Right atrium auricular region (tissue), 2 donors: ENCODE measurements around the gene ZNF625. TPM values are rescaled to one million over a fixed set of nuclear protein-coding genes. Genes with fewer than 3 reads are reported as not detected.

Experiments
- DNase-seq: peaks from one replicate; pipeline ENCODE4 v3.0.0-alpha.2; 2019; ENCODE audit warnings: low spot score
- H3K27ac ChIP-seq, 2 donors: fragments of 200-600 bp; sonication (generic); 1 replicate in 1 of 2; 2 replicates in 1 of 2; pipeline ENCODE4 v1.5.1; 2016 to 2019
- H3K27me3 ChIP-seq, 2 donors: fragments of 200-600 bp; sonication (generic); one replicate each; pipeline versions ENCODE4 v1.5.1 to v1.6.0; 2017 to 2019
- H3K36me3 ChIP-seq: fragments of 200-600 bp; sonication (generic); one replicate; pipeline ENCODE4 v1.5.1; 2016
- H3K4me1 ChIP-seq, 2 donors: fragments of 200-600 bp; sonication (generic); one replicate each; pipeline versions ENCODE4 v1.5.1 to v1.6.0; 2017 to 2019
- H3K4me3 ChIP-seq, 2 donors: fragments of 200-600 bp; sonication (generic); 1 replicate in 1 of 2; 2 replicates in 1 of 2; pipeline ENCODE4 v1.5.1; 2017 to 2019; ENCODE audit warnings: mild to moderate bottlenecking in 1 of 2, moderate library complexity in 1 of 2
- H3K9me3 ChIP-seq, 2 donors: fragments of 200-600 bp; sonication (generic); one replicate each; pipeline ENCODE4 v1.5.1; 2019
- total RNA-seq, 2 donors: library from RNA; depleted of rRNA; stranded (reverse); fragments of >200 nt; gene quantifications; one replicate each; pipeline ENCODE4 v1.1.0, GENCODE V29; 2016
- TF ChIP-seq, protein P1 (sequence below), 2 donors: fragments of 200-600 bp; sonication (generic); IDR thresholded peaks; one replicate each; pipeline ENCODE4 v1.5.1; 2019; ENCODE audit warnings: antibody characterized with exemption in 2 of 2

The ZNF625 gene
- total RNA-seq, 2 donors from 2014 or later, result 3.2 to 6.3 TPM

- TF ChIP-seq, protein P1, sequence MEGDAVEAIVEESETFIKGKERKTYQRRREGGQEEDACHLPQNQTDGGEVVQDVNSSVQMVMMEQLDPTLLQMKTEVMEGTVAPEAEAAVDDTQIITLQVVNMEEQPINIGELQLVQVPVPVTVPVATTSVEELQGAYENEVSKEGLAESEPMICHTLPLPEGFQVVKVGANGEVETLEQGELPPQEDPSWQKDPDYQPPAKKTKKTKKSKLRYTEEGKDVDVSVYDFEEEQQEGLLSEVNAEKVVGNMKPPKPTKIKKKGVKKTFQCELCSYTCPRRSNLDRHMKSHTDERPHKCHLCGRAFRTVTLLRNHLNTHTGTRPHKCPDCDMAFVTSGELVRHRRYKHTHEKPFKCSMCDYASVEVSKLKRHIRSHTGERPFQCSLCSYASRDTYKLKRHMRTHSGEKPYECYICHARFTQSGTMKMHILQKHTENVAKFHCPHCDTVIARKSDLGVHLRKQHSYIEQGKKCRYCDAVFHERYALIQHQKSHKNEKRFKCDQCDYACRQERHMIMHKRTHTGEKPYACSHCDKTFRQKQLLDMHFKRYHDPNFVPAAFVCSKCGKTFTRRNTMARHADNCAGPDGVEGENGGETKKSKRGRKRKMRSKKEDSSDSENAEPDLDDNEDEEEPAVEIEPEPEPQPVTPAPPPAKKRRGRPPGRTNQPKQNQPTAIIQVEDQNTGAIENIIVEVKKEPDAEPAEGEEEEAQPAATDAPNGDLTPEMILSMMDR (IDR thresholded peaks at IDR 0.05), result no peak
- Histone ChIP-seq H3K4me1 (peaks cover 0 to 10% of the 10 kb centered on the region in 2 donors), H3K27me3 (no peaks in the 10 kb centered on the region), H3K36me3 (peaks cover 12% of the 10 kb centered on the region), H3K4me3 (peak overlapping the region; percentile 70 to 75), H3K9me3 (peaks cover 0 to 11% of the 10 kb centered on the region in 2 donors), H3K27ac (peak overlapping the region; percentile 83 to 86)
- peak; percentile 91 for DNase-seq
Observed at GRCh38 chr19:12194827-12195731, 38.5 kb upstream of the ZNF625 start.

- Histone ChIP-seq H3K27me3 (no peaks in the 10 kb centered on the region), H3K9me3 (peaks cover 12 to 58% of the 10 kb centered on the region in 2 donors), H3K4me1 (no peaks in the 10 kb centered on the region), H3K27ac (no peak overlapping the region), H3K4me3 (no peak overlapping the region), H3K36me3 (peaks cover 56% of the 10 kb centered on the region)
- TF ChIP-seq, protein P1 (IDR thresholded peaks at IDR 0.05), result no peak
- DNase-seq, result no peak
Observed at GRCh38 chr19:12187625-12188024, 31.1 kb upstream of the ZNF625 start.

DNA sequence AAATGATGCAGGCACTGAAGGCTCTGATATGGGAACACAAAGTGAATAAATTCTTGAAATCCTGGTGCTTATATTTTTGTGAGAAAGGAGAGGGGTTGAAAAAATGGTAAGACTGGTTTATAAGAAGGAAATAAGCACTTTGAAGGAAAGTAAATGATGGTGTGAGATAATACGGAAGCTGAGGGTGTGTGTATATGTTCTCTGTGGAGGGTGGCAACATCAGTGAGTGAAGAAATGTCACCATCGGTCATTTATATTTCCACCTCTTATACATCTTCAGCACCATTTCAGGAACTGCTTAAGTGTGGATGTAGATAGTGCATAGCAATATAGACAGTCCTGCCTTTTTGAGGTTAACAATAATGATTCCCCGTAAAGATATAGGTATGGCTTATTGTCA is 23.8 kb upstream of the ZNF625 start:
- H3K9me3 ChIP-seq, result peaks cover 0 to 9% of the 10 kb centered on the region in 2 donors

GRCh38 chr19:12166626-12167025 is 10.1 kb upstream of the ZNF625 start:
- Histone ChIP-seq H3K27me3 (no peaks in the 10 kb centered on the region), H3K27ac (no peak overlapping the region), H3K9me3 (no peaks in the 10 kb centered on the region), H3K4me3 (no peak overlapping the region), H3K36me3 (no peaks in the 10 kb centered on the region), H3K4me1 (peaks cover 0 to 42% of the 10 kb centered on the region in 2 donors)
- TF ChIP-seq, protein P1 (IDR thresholded peaks at IDR 0.05), result no peak
- DNase-seq, result no peak

More for the DNA sequence above, 23.8 kb upstream of the ZNF625 start:
- no peaks in the 10 kb centered on the region for H3K36me3 ChIP-seq
- H3K4me3 ChIP-seq, result no peak overlapping the region
- H3K27ac ChIP-seq, result no peak overlapping the region
- TF ChIP-seq, protein P1 (IDR thresholded peaks at IDR 0.05), result no peak
- no peaks in the 10 kb centered on the region for H3K4me1 ChIP-seq
- no peaks in the 10 kb centered on the region for H3K27me3 ChIP-seq
- DNase-seq, result no peak

DNA sequence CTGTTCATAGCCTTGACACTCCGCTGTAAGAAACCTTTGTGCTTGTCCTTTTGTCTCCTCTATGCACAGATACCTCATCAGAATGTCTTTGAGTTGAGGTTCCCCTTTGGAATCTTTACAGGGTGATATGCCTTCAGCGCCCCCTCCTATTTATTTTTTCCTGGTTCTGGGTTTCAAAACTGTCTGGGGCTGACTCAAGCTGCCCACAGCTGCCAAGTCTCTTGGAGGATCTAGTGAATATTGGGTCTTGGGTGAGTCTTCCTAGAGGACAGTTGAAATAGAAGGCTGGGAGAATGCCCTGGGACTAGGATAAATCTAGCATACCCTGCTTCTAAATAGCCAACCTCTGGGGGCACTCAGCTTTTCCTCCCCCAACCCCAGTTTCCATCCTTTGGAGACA is 7.3 kb upstream of the ZNF625 start:
- TF ChIP-seq, protein P1 (IDR thresholded peaks at IDR 0.05), result no peak
- Histone ChIP-seq H3K36me3 (no peaks in the 10 kb centered on the region), H3K9me3 (no peaks in the 10 kb centered on the region), H3K4me1 (peaks cover 0 to 42% of the 10 kb centered on the region in 2 donors), H3K27ac (peak overlapping the region; percentile 96), H3K4me3 (peak overlapping the region; percentile 94 to 97), H3K27me3 (no peaks in the 10 kb centered on the region)
- no peak for DNase-seq
